Cardiac fibroblast (primary cell): ENCODE data around the gene IDI2.

Experiments
- DNase-seq, 2 donors: peaks; one replicate each; pipeline versions ENCODE4 v3.0.0 to v3.0.0-alpha.2; 2010; ENCODE audit warnings: low read depth in 2 of 2
- H3K4me3 ChIP-seq, 2 donors: replicated peaks in 1 of 2; 1 replicate in 1 of 2; 2 replicates in 1 of 2; pipeline ENCODE4 v1.5.1; 2011; ENCODE audit warnings: low read depth in 2 of 2, low read length in 2 of 2, mild to moderate bottlenecking in 2 of 2, moderate library complexity in 1 of 2
- TF ChIP-seq, protein P1 (sequence below): IDR thresholded peaks from one replicate; pipeline ENCODE4 v1.5.1; 2011; ENCODE audit warnings: low read depth, mild to moderate bottlenecking, low read length, inconsistent platforms

The IDI2 gene

DNA sequence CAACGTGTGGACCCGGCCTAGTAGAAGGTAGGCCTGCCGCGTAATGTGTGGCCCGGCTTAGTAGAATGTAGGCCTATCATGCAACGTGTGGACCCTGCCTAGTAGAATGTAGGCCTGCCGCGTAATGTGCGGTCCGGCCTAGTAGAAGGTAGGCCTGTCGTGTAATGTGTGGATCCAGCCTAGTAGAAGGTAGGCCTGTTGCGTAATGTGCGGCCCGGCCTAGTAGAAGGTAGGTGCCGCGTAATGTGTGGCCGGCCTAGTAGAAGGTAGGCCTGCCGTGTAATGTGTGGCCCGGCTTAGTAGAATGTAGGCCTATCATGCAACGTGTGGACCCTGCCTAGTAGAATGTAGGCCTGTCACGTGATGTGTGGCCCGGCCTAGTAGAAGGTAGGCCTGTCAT, 49.3 kb downstream of the IDI2 start:
- TF ChIP-seq, protein P1, sequence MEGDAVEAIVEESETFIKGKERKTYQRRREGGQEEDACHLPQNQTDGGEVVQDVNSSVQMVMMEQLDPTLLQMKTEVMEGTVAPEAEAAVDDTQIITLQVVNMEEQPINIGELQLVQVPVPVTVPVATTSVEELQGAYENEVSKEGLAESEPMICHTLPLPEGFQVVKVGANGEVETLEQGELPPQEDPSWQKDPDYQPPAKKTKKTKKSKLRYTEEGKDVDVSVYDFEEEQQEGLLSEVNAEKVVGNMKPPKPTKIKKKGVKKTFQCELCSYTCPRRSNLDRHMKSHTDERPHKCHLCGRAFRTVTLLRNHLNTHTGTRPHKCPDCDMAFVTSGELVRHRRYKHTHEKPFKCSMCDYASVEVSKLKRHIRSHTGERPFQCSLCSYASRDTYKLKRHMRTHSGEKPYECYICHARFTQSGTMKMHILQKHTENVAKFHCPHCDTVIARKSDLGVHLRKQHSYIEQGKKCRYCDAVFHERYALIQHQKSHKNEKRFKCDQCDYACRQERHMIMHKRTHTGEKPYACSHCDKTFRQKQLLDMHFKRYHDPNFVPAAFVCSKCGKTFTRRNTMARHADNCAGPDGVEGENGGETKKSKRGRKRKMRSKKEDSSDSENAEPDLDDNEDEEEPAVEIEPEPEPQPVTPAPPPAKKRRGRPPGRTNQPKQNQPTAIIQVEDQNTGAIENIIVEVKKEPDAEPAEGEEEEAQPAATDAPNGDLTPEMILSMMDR, result no peak
- no peak for DNase-seq

DNA sequence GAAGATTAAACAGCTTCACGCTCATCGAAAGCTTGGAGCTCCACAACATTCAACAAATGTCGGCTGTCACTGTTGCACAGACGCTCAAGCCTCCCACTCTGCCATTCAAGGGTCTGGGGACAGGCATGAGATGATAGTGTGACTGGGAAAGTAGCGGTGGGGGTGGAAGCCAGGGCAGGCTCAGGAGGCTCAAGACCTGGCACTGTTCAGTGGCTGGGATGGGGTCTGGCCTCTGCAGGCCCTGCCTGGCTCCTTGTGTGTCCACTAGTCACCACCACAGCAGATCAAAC, 50.9 kb downstream of the IDI2 start:
- H3K4me3 ChIP-seq, result no peak overlapping the region
- no peak for DNase-seq

More for the DNA sequence above, 49.3 kb downstream of the IDI2 start:
- no peak overlapping the region for H3K4me3 ChIP-seq

DNA sequence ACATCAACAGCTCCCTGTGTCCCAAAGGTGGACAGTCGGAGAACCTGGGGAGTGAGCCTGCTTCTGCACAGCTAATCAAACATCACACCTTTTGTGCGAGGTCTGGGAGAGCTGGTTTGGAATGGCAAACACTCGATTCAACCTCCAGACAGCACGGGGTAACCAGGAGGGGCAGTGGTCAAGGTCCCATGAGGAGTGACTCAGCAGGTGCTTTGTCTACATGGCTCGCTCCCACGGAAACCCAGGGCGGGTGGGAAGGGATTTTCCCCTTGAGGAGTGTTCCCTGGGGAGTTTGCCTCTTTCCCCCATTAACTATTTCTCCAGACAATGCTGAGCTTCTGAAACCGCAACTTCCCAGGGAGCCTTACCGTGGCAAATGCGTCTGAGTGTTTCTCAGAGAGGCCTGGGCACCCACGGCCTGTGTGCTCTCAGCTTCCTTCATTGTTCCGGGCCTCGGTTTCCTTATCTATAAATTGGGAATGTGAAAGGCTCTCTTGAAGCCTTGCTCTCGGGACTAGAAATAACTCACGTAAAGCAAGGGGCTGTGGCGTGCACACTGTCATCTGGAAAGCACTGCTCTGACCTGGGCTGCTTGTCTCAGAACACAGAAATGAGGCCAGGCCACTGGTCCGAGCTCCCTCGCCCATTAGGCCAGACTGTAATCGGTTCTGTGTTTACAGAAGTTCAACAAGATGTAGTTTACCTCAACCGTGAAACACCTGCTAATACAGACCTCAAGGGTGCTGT, 51.4 kb downstream of the IDI2 start:
- DNase-seq, result peak in 1 of 2 donors; percentile 66
- TF ChIP-seq, protein P1, result no peak
- H3K4me3 ChIP-seq, result no peak overlapping the region

More for the DNA sequence above, 50.9 kb downstream of the IDI2 start:
- TF ChIP-seq, protein P1, result no peak

DNA sequence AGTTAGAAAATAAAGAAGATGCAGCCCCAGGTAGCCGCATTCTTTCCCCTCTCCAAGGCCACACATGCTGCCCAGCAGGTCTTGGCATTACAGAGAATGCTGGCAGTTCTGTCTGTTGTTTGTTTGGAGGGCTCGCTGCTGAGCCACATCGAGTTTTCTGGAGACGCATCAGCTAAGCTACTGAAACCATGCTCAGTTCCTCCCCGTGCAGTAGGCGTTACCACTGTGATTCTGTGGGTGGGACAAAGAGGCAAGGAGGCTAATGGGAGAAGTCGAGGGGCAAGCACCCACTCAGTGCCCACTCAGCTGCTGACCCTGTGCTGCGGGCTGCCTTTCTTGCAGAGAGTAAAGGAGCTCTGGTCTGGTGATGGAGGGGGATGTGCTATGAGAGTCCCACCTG, 52.9 kb downstream of the IDI2 start:
- TF ChIP-seq, protein P1, result no peak
- no peak for DNase-seq
- H3K4me3 ChIP-seq, result no peak overlapping the region

DNA sequence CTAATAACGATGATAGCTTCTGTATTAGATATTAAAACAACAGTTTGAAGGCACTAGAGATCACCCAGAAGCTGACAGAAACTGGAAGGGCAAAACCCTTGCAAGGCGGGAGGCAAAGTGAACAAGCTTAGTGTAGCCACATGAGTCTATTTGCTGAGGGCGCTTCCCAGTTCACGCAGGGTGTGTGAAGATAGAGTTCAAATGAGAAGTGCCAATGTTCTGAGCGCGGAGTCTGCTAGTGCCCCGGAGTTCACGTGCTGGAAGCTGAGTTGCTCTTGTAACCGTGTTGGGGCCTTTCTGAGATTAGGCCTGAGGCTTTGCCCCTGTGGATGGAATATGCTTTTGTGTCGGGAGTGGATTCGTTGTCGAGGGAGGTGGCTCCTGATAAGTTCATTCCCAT, 54.0 kb downstream of the IDI2 start:
- TF ChIP-seq, protein P1, result no peak
- no peak for DNase-seq
- H3K4me3 ChIP-seq, result no peak overlapping the region

DNA sequence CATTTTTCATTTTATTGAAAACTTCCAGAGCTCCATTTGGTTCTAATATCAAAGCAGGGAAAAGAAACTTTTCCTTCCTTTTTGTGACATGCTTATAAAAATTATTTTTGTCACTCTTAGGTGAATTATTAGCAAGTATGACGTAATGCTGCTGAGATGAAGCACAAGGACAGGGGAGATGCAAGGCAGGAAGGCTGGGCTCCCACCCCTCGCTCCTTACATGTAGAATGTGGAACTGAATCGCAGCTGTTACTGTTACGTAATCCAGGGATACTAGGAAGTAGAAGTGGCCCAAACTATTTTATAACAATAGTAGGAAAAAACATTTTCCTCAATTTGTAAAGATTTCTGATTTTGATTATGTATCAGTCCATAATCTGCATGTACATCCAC, 54.5 kb downstream of the IDI2 start:
- TF ChIP-seq, protein P1, result no peak
- H3K4me3 ChIP-seq, result no peak overlapping the region
- DNase-seq, result peak; percentile 21 to 47
